HepG2 (cell line): ENCODE measurements around the gene WDR86. TPM values are rescaled to one million over a fixed set of nuclear protein-coding genes. Genes with fewer than 3 reads are reported as not detected.
A peak's percentile ranks its signal among the peaks of the same experiment; 100 is the strongest.

ENCODE experiments used
- ATAC-seq: fragments of 200-7000 bp; cut with Tn5 transposase; 3 replicates; pipeline ENCODE4 v1.9.1; 2020; ENCODE audit warnings: mild to moderate bottlenecking, moderate library complexity
- BruUV-seq: library from RNA; stranded (reverse); fragments of 400-500 nt; replicated peaks from 2 replicates; lab custom pipeline; 2021; lab: Mats Ljungman, UMichigan
- CTCF ChIA-PET: fragments of 300-600 bp; formaldehyde crosslinking; extraction: SDS; loops from one replicate; lab custom pipeline; 2021; ENCODE audit warnings: low total read pairs, inconsistent platforms, low intra/inter-chr PET ratio; lab: Yijun Ruan, JAX
- POLR2A ChIA-PET: fragments of 350-600 bp; sonication (Branson Sonifier 250); formaldehyde crosslinking; loops from one replicate; lab custom pipeline; 2020; ENCODE audit warnings: antibody characterized with exemption, inconsistent platforms; lab: Yijun Ruan, JAX
- DNase-seq: peaks from one replicate; pipeline ENCODE4 v3.0.0-alpha.2; 2015; ENCODE audit warnings: low spot score
- FAIRE-seq: peaks from 3 replicates; lab custom pipeline; 2011; peaks lifted over from hg19 to GRCh38; lab: Jason Lieb, UNC
- H2AFZ ChIP-seq: one replicate; pipeline ENCODE4 v1.6.1; 2011; ENCODE audit warnings: low read length, inconsistent platforms
- H3K27ac ChIP-seq: fragments of 300-600 bp; 3 replicates; pipeline ENCODE4 v1.8.0; 2011; ENCODE audit warnings: mixed run types, mild to moderate bottlenecking, mixed read lengths, low read length, inconsistent platforms; ENCODE audit not compliant: insufficient read depth; ENCODE audit errors: extremely low read length
- H3K27me3 ChIP-seq, 2 experiments: fragments of 200-600 bp in 1 of 2; 2 replicates in 1 of 2; 3 replicates in 1 of 2; pipeline versions ENCODE4 v1.6.0 to v1.8.0; 2011; ENCODE audit warnings: low read length in 2 of 2, mild to moderate bottlenecking in 2 of 2, moderate library complexity in 2 of 2, inconsistent platforms in 1 of 2; ENCODE audit not compliant: insufficient read depth in 2 of 2, control insufficient read depth in 1 of 2
- H3K36me3 ChIP-seq, 2 experiments: fragments of 200-600 bp in 1 of 2; replicated peaks in 1 of 2; 2 replicates in 1 of 2; 3 replicates in 1 of 2; pipeline versions ENCODE4 v1.5.1 to v1.8.0; 2011; ENCODE audit warnings: low read length in 2 of 2, inconsistent platforms in 1 of 2; ENCODE audit not compliant: insufficient read depth in 2 of 2, control insufficient read depth in 1 of 2
- H3K4me1 ChIP-seq: 2 replicates; pipeline ENCODE4 v1.5.1; 2012; ENCODE audit warnings: low read length, inconsistent platforms; ENCODE audit not compliant: insufficient read depth
- H3K4me2 ChIP-seq: 2 replicates; pipeline ENCODE4 v1.6.0; 2011; ENCODE audit warnings: low read depth, low read length, inconsistent platforms
- H3K4me3 ChIP-seq, 3 experiments: fragments of 200-600 bp in 1 of 3; sonication (generic), shearing (Covaris generic) in 1 of 3; replicated peaks in 1 of 3; 2 replicates each; pipeline ENCODE4 v1.5.1; 2011 to 2016; ENCODE audit warnings: low read length in 3 of 3, inconsistent platforms in 2 of 3, low read depth in 2 of 3, mild to moderate bottlenecking in 2 of 3, control low read depth in 1 of 3, mixed read lengths in 1 of 3; ENCODE audit not compliant: insufficient read depth in 1 of 3
- H3K79me2 ChIP-seq: one replicate; pipeline ENCODE4 v1.6.1; 2011; ENCODE audit warnings: low read length, inconsistent platforms; ENCODE audit not compliant: insufficient read depth
- H3K9ac ChIP-seq: 2 replicates; pipeline ENCODE4 v1.6.0; 2011; ENCODE audit warnings: mild to moderate bottlenecking, low read depth, low read length, inconsistent platforms; ENCODE audit not compliant: insufficient read depth
- H3K9me3 ChIP-seq: 2 replicates; pipeline ENCODE4 v1.5.1; 2012; ENCODE audit warnings: mild to moderate bottlenecking, low read length
- H4K20me1 ChIP-seq: 2 replicates; pipeline ENCODE4 v1.6.0; 2011; ENCODE audit warnings: inconsistent platforms, mild to moderate bottlenecking, low read length, moderate library complexity; ENCODE audit not compliant: insufficient read depth
- MZF1 ChIP-seq: sonication (generic); formaldehyde crosslinking; IDR thresholded peaks from 2 replicates; pipeline ENCODE4 v1.8.1; 2023; ENCODE audit warnings: mild to moderate bottlenecking, missing genetic modification reagents, borderline replicate concordance
- NR3C1 ChIP-seq: sonication (generic); formaldehyde crosslinking; IDR thresholded peaks from 2 replicates; pipeline ENCODE4 v1.4.0; 2020; ENCODE audit warnings: missing genetic modification reagents
- PBX2 ChIP-seq: IDR thresholded peaks from 2 replicates; pipeline ENCODE4 v1.6.1; 2016; ENCODE audit warnings: control low read depth
- POLR2AphosphoS5 ChIP-seq: IDR thresholded peaks from 2 replicates; pipeline ENCODE4 v1.6.1; 2012; ENCODE audit warnings: low read depth, low read length
- ZBTB43 ChIP-seq: sonication (generic); formaldehyde crosslinking; conservative IDR thresholded peaks from 2 replicates; pipeline ENCODE4 v1.4.0; 2020; ENCODE audit warnings: missing genetic modification reagents
- WGBS: methylation state at CpG from one replicate; pipeline ENCODE4 v1.1.6; 2017; ENCODE audit warnings: low lambda C conversion rate; 5-methylcytosine and 5-hydroxymethylcytosine counted together
- in situ Hi-C: cut with HindIII; loops from 2 replicates; pipeline ENCODE4 v1.10.0; 2017; ENCODE audit warnings: low pct_unique_long_range_greater_than_20kb; ENCODE audit not compliant: extremely low pct_ligation_motif_present
- intact Hi-C: fragments of 100-400 bp; cut with micrococcal nuclease; formaldehyde crosslinking; loops from one replicate; pipeline ENCODE4 v1.10.0; 2022; ENCODE audit not compliant: unreplicated experiment
- polyA plus RNA-seq, 8 experiments: library from polyadenylated mRNA; depleted of rRNA in 3 of 8; stranded (reverse) in 7 of 8; unstranded in 1 of 8; fragments of >200 nt; fragmentation: Illumina TruSeq in 4 of 8; extraction: Trizol in 4 of 8; gene quantifications; 2 replicates each; pipeline versions ENCODE4 v1.2.1 to v1.2.3, GENCODE V29; 2011 to 2016; ENCODE audit warnings: low read depth in 4 of 8, missing spikeins in 1 of 8, mixed read lengths in 1 of 8; ENCODE audit not compliant: insufficient read depth in 1 of 8
- total RNA-seq, 5 experiments: library from RNA; depleted of rRNA; stranded (reverse); fragments of >200 nt; fragmentation: Illumina TruSeq; extraction: Trizol; gene quantifications; 2 replicates each; pipeline ENCODE4 v1.2.3, GENCODE V29; 2016; ENCODE audit warnings: low read depth in 1 of 5

Gene WDR86
- total and polyA plus RNA-seq, 2 of the 13 experiments (the other 11 are each of a cell fraction or from before 2014, with no cell fraction given) = 0.11 to 2.9 TPM

- Histone ChIP-seq H3K9ac (no peak overlapping the region), H2AFZ (no peak overlapping the region), H3K9me3 (no peaks in the 10 kb centered on the region), H3K4me3 (no peak overlapping the region), H3K36me3 (peaks cover 4 to 26% of the 10 kb centered on the region in 2 experiments), H3K79me2 (no peaks in the 10 kb centered on the region), H3K4me1 (no peaks in the 10 kb centered on the region)
- DNase-seq = no peak
- TSS peak; percentile 29 for BruUV-seq
- in situ Hi-C loops = no loop called here
- ATAC-seq = no peak
- POLR2A ChIA-PET = no interaction called here
- CTCF ChIA-PET = no interaction called here
- no peak for FAIRE-seq
- TF ChIP-seq MZF1 = no peak
- TF ChIP-seq PBX2 (CRISPR knock-in tag) = no peak
- TF ChIP-seq POLR2AphosphoS5 = no peak
- no peak for TF ChIP-seq NR3C1 (CRISPR knock-in tag)
- TF ChIP-seq ZBTB43 (CRISPR knock-in tag) = no peak
- TF ChIP-seq, all 625 proteins: peak for 0
- intact Hi-C loops = no loop called here
- H3K27ac ChIP-seq = no peak overlapping the region
- no peaks in the 10 kb centered on the region for H4K20me1 ChIP-seq
- H3K4me2 ChIP-seq = no peak overlapping the region
- 97% methylated on average over 1 of the region's 1 CpG for WGBS
- H3K27me3 ChIP-seq = no peaks in the 10 kb centered on the region
These were observed 46.7 kb downstream of the WDR86 start for GRCh38 chr7:151363182-151363581.
